ENCODE measurements around the gene PCSK4.
"Not testable (repeated sequence)": the region's sequence is repeated elsewhere in the genome, so short reads cannot be mapped to it uniquely, and the experiment has no call there.

Gene PCSK4

GRCh38 chr19:1522061-1522460, 31.9 kb upstream of the PCSK4 start:
- DNase-seq (ENCODE audit: low read depth) = no peak
- in situ Hi-C loops (cut with HindIII; ENCODE audit: low sequenced_read_pairs) = no loop called here
- H3K4me3 ChIP-seq (ENCODE audit: low read depth, low read length) = no peak overlapping the region
- TF ChIP-seq, protein P1, sequence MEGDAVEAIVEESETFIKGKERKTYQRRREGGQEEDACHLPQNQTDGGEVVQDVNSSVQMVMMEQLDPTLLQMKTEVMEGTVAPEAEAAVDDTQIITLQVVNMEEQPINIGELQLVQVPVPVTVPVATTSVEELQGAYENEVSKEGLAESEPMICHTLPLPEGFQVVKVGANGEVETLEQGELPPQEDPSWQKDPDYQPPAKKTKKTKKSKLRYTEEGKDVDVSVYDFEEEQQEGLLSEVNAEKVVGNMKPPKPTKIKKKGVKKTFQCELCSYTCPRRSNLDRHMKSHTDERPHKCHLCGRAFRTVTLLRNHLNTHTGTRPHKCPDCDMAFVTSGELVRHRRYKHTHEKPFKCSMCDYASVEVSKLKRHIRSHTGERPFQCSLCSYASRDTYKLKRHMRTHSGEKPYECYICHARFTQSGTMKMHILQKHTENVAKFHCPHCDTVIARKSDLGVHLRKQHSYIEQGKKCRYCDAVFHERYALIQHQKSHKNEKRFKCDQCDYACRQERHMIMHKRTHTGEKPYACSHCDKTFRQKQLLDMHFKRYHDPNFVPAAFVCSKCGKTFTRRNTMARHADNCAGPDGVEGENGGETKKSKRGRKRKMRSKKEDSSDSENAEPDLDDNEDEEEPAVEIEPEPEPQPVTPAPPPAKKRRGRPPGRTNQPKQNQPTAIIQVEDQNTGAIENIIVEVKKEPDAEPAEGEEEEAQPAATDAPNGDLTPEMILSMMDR (IDR thresholded peaks at IDR 0.05; ENCODE audit: low read depth, low read length, missing control alignments) = no peak

- in situ Hi-C loops (cut with HindIII; ENCODE audit: low sequenced_read_pairs) = no loop called here
- TF ChIP-seq, protein P1 (IDR thresholded peaks at IDR 0.05; ENCODE audit: low read depth, low read length, missing control alignments) = no peak
- no peak overlapping the region for H3K4me3 ChIP-seq (ENCODE audit: low read depth, low read length)
- DNase-seq (ENCODE audit: low read depth) = no peak
Measured at GRCh38 chr19:1521636-1522035, 31.5 kb upstream of the PCSK4 start.

DNA sequence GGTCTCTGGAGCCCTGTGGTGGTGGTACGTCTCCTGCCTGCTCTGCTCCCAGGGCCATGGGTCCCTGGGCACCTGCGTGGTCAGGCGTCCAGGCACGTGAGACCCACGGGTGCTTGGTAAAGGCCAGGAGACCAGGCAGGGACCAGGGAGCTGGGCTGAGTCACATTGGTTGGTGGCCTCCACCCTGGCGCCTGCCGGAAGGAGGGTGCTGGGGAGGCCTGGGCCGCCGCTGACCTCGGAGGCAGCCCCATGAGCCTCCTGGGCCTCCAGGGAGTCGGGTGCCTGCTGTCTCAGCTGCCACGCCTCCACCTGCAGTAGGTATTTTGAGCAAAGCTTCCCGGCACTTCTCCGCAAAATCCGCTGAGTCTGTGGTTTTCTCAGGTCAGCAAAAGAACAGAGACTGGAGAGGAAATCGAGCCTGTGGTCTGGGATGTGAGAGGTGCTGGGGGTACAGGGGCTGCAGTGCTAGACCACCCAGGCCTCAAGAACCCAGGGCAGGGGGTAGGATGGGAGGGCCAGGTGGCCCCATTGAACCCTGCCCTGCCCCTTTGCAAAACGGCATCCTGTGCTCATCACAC, 30.1 kb upstream of the PCSK4 start:
- H3K4me3 ChIP-seq (ENCODE audit: low read depth, low read length) = no peak overlapping the region
- DNase-seq (ENCODE audit: low read depth) = no peak
- TF ChIP-seq, protein P1 (IDR thresholded peaks at IDR 0.05; ENCODE audit: low read depth, low read length, missing control alignments) = no peak
- in situ Hi-C loops (cut with HindIII; ENCODE audit: low sequenced_read_pairs) = no loop called here

- DNase-seq (ENCODE audit: low read depth); H3K4me3 ChIP-seq (ENCODE audit: low read depth, low read length); in situ Hi-C loops (cut with HindIII; ENCODE audit: low sequenced_read_pairs): not testable (repeated sequence)
Measured at GRCh38 chr19:1519802-1520201, 29.7 kb upstream of the PCSK4 start.

- TF ChIP-seq, protein P1 (IDR thresholded peaks at IDR 0.05; ENCODE audit: low read depth, low read length, missing control alignments) = no peak
- H3K4me3 ChIP-seq (ENCODE audit: low read depth, low read length) = no peak overlapping the region
- DNase-seq (ENCODE audit: low read depth) = no peak
- in situ Hi-C loops (cut with HindIII; ENCODE audit: low sequenced_read_pairs) = no loop called here
Measured at GRCh38 chr19:1518471-1518870, 28.3 kb upstream of the PCSK4 start.

GRCh38 chr19:1516395-1516753, 26.2 kb upstream of the PCSK4 start:
- H3K4me3 ChIP-seq (ENCODE audit: low read depth, low read length) = no peak overlapping the region
- TF ChIP-seq, protein P1 (IDR thresholded peaks at IDR 0.05; ENCODE audit: low read depth, low read length, missing control alignments) = no peak
- DNase-seq (ENCODE audit: low read depth) = no peak
- in situ Hi-C loops (cut with HindIII; ENCODE audit: low sequenced_read_pairs) = no loop called here

- TF ChIP-seq, protein P1 (IDR thresholded peaks at IDR 0.05; ENCODE audit: low read depth, low read length, missing control alignments) = no peak
- no peak overlapping the region for H3K4me3 ChIP-seq (ENCODE audit: low read depth, low read length)
- in situ Hi-C loops (cut with HindIII; ENCODE audit: low sequenced_read_pairs) = no loop called here
- no peak for DNase-seq (ENCODE audit: low read depth)
Measured at GRCh38 chr19:1514986-1515721, 25.0 kb upstream of the PCSK4 start.
